HepG2 (cell line): Measurements from ENCODE around the gene DBNDD1. TPM values are rescaled to one million over a fixed set of nuclear protein-coding genes. Genes with fewer than 3 reads are reported as not detected.

Experiments used
- ATAC-seq: fragments of 200-7000 bp; cut with Tn5 transposase; 3 replicates; pipeline ENCODE4 v1.9.1; 2020; ENCODE audit warnings: mild to moderate bottlenecking, moderate library complexity
- BruUV-seq: library from RNA; stranded (reverse); fragments of 400-500 nt; replicated peaks from 2 replicates; lab custom pipeline; 2021; lab: Mats Ljungman, UMichigan
- CTCF ChIA-PET: fragments of 300-600 bp; formaldehyde crosslinking; extraction: SDS; loops from one replicate; lab custom pipeline; 2021; ENCODE audit warnings: low total read pairs, inconsistent platforms, low intra/inter-chr PET ratio; lab: Yijun Ruan, JAX
- POLR2A ChIA-PET: fragments of 350-600 bp; sonication (Branson Sonifier 250); formaldehyde crosslinking; loops from one replicate; lab custom pipeline; 2020; ENCODE audit warnings: antibody characterized with exemption, inconsistent platforms; lab: Yijun Ruan, JAX
- DNase-seq: peaks from one replicate; pipeline ENCODE4 v3.0.0-alpha.2; 2015; ENCODE audit warnings: low spot score
- FAIRE-seq: peaks from 3 replicates; lab custom pipeline; 2011; peaks lifted over from hg19 to GRCh38; lab: Jason Lieb, UNC
- H2AFZ ChIP-seq: one replicate; pipeline ENCODE4 v1.6.1; 2011; ENCODE audit warnings: low read length, inconsistent platforms
- H3K27ac ChIP-seq: fragments of 300-600 bp; 3 replicates; pipeline ENCODE4 v1.8.0; 2011; ENCODE audit warnings: mixed run types, mild to moderate bottlenecking, mixed read lengths, low read length, inconsistent platforms; ENCODE audit not compliant: insufficient read depth; ENCODE audit errors: extremely low read length
- H3K27me3 ChIP-seq, 2 experiments: fragments of 200-600 bp in 1 of 2; 2 replicates in 1 of 2; 3 replicates in 1 of 2; pipeline versions ENCODE4 v1.6.0 to v1.8.0; 2011; ENCODE audit warnings: low read length in 2 of 2, mild to moderate bottlenecking in 2 of 2, moderate library complexity in 2 of 2, inconsistent platforms in 1 of 2; ENCODE audit not compliant: insufficient read depth in 2 of 2, control insufficient read depth in 1 of 2
- H3K36me3 ChIP-seq, 2 experiments: fragments of 200-600 bp in 1 of 2; replicated peaks in 1 of 2; 2 replicates in 1 of 2; 3 replicates in 1 of 2; pipeline versions ENCODE4 v1.5.1 to v1.8.0; 2011; ENCODE audit warnings: low read length in 2 of 2, inconsistent platforms in 1 of 2; ENCODE audit not compliant: insufficient read depth in 2 of 2, control insufficient read depth in 1 of 2
- H3K4me1 ChIP-seq: 2 replicates; pipeline ENCODE4 v1.5.1; 2012; ENCODE audit warnings: low read length, inconsistent platforms; ENCODE audit not compliant: insufficient read depth
- H3K4me2 ChIP-seq: 2 replicates; pipeline ENCODE4 v1.6.0; 2011; ENCODE audit warnings: low read depth, low read length, inconsistent platforms
- H3K4me3 ChIP-seq, 3 experiments: fragments of 200-600 bp in 1 of 3; sonication (generic), shearing (Covaris generic) in 1 of 3; replicated peaks in 1 of 3; 2 replicates each; pipeline ENCODE4 v1.5.1; 2011 to 2016; ENCODE audit warnings: low read length in 3 of 3, inconsistent platforms in 2 of 3, low read depth in 2 of 3, mild to moderate bottlenecking in 2 of 3, control low read depth in 1 of 3, mixed read lengths in 1 of 3; ENCODE audit not compliant: insufficient read depth in 1 of 3
- H3K79me2 ChIP-seq: one replicate; pipeline ENCODE4 v1.6.1; 2011; ENCODE audit warnings: low read length, inconsistent platforms; ENCODE audit not compliant: insufficient read depth
- H3K9ac ChIP-seq: 2 replicates; pipeline ENCODE4 v1.6.0; 2011; ENCODE audit warnings: mild to moderate bottlenecking, low read depth, low read length, inconsistent platforms; ENCODE audit not compliant: insufficient read depth
- H3K9me3 ChIP-seq: 2 replicates; pipeline ENCODE4 v1.5.1; 2012; ENCODE audit warnings: mild to moderate bottlenecking, low read length
- H4K20me1 ChIP-seq: 2 replicates; pipeline ENCODE4 v1.6.0; 2011; ENCODE audit warnings: inconsistent platforms, mild to moderate bottlenecking, low read length, moderate library complexity; ENCODE audit not compliant: insufficient read depth
- AGO2 ChIP-seq: fragments of 200-400 bp; formaldehyde crosslinking; optimal IDR thresholded peaks from 2 replicates; pipeline ENCODE3; 2017; ENCODE audit warnings: mild to moderate bottlenecking, low read depth, low read length, moderate library complexity
- FOXP1 ChIP-seq, 2 experiments: fragments of 450-650 bp in 1 of 2; IDR thresholded peaks; 2 replicates each; pipeline ENCODE4 v1.6.1; 2017 to 2018; ENCODE audit warnings: antibody characterized with exemption in 1 of 2
- MYC ChIP-seq: sonication (generic); formaldehyde crosslinking; IDR thresholded peaks from 2 replicates; pipeline ENCODE4 v1.9.0; 2021; ENCODE audit warnings: missing genetic modification reagents, borderline replicate concordance
- NR2F1 ChIP-seq, 2 experiments: fragments of 450-650 bp in 1 of 2; formaldehyde crosslinking in 1 of 2; IDR thresholded peaks; 2 replicates each; pipeline versions ENCODE4 v1.5.0 to v1.6.1; 2016 to 2020; ENCODE audit warnings: mild to moderate bottlenecking in 1 of 2, missing compliant biosample characterization in 1 of 2, missing genetic modification reagents in 1 of 2, moderate library complexity in 1 of 2
- POLR2A ChIP-seq, 2 experiments: IDR thresholded peaks; 2 replicates each; pipeline ENCODE4 v1.6.1; 2011; ENCODE audit warnings: low read depth in 2 of 2, low read length in 2 of 2, mild to moderate bottlenecking in 1 of 2, moderate library complexity in 1 of 2; ENCODE audit not compliant: insufficient read depth in 1 of 2
- RBFOX2 ChIP-seq: fragments of 200-400 bp; formaldehyde crosslinking; IDR thresholded peaks from 2 replicates; pipeline ENCODE4 v1.6.1; 2017; ENCODE audit warnings: low read depth, mild to moderate bottlenecking, low read length
- SNAPC2 ChIP-seq: sonication (generic); formaldehyde crosslinking; IDR thresholded peaks from 2 replicates; pipeline ENCODE4 v1.8.1; 2022; ENCODE audit warnings: mild to moderate bottlenecking, missing genetic modification reagents
- ZEB1 ChIP-seq: IDR thresholded peaks from 2 replicates; pipeline ENCODE4 v1.6.1; 2012; ENCODE audit warnings: mild to moderate bottlenecking, low read depth, inconsistent platforms; ENCODE audit not compliant: insufficient replicate concordance
- ZKSCAN8 ChIP-seq: IDR thresholded peaks from 2 replicates; pipeline ENCODE4 v1.6.1; 2016; ENCODE audit warnings: borderline replicate concordance, missing genetic modification reagents, missing compliant biosample characterization
- WGBS: methylation state at CpG from one replicate; pipeline ENCODE4 v1.1.6; 2017; ENCODE audit warnings: low lambda C conversion rate; 5-methylcytosine and 5-hydroxymethylcytosine counted together
- in situ Hi-C: cut with HindIII; loops from 2 replicates; pipeline ENCODE4 v1.10.0; 2017; ENCODE audit warnings: low pct_unique_long_range_greater_than_20kb; ENCODE audit not compliant: extremely low pct_ligation_motif_present
- intact Hi-C: fragments of 100-400 bp; cut with micrococcal nuclease; formaldehyde crosslinking; loops from one replicate; pipeline ENCODE4 v1.10.0; 2022; ENCODE audit not compliant: unreplicated experiment
- polyA plus RNA-seq, 8 experiments: library from polyadenylated mRNA; depleted of rRNA in 3 of 8; stranded (reverse) in 7 of 8; unstranded in 1 of 8; fragments of >200 nt; fragmentation: Illumina TruSeq in 4 of 8; extraction: Trizol in 4 of 8; gene quantifications; 2 replicates each; pipeline versions ENCODE4 v1.2.1 to v1.2.3, GENCODE V29; 2011 to 2016; ENCODE audit warnings: low read depth in 4 of 8, missing spikeins in 1 of 8, mixed read lengths in 1 of 8; ENCODE audit not compliant: insufficient read depth in 1 of 8
- total RNA-seq, 5 experiments: library from RNA; depleted of rRNA; stranded (reverse); fragments of >200 nt; fragmentation: Illumina TruSeq; extraction: Trizol; gene quantifications; 2 replicates each; pipeline ENCODE4 v1.2.3, GENCODE V29; 2016; ENCODE audit warnings: low read depth in 1 of 5
- TF ChIP-seq, protein P1 (sequence below): sonication (generic); formaldehyde crosslinking; IDR thresholded peaks from 2 replicates; pipeline ENCODE4 v1.4.0; 2020; ENCODE audit warnings: missing genetic modification reagents
- TF ChIP-seq, protein P2 (sequence below): IDR thresholded peaks from 2 replicates; pipeline ENCODE4 v1.6.1; 2012; ENCODE audit warnings: inconsistent platforms
- TF ChIP-seq, protein P3 (sequence below): IDR thresholded peaks from 2 replicates; pipeline ENCODE4 v1.6.1; 2016
- TF ChIP-seq, protein P4 (sequence below): sonication (generic); formaldehyde crosslinking; IDR thresholded peaks from 2 replicates; pipeline ENCODE4 v1.4.0; 2020; ENCODE audit warnings: missing genetic modification reagents, borderline replicate concordance
- TF ChIP-seq, protein P5 (sequence below): fragments of 450-650 bp; IDR thresholded peaks from 2 replicates; pipeline ENCODE4 v1.6.1; 2016

DBNDD1 gene
- total and polyA plus RNA-seq, 2 of the 13 experiments (the other 11 are each of a cell fraction or from before 2014, with no cell fraction given), result 17.0 to 40.4 TPM

DNA sequence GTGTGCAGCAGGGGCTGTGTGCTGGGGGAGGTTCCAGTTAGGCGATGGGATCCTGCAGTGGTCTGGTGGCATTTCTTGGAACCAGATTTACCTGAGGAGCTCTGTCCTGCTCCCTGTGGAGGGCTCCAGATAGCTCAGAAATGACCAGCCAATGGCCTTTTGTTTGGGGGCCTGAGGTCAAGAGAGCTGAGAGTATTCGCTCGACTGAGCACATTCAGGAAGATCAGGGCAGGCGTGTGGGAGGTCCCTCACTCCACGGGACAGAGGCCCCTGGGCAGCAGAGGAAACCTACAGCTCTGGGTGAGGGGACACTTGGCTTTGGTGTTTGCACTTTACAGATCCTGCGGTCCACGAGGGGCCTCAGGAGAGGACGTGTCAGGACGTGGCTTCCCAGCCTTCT, 52.5 kb downstream of the DBNDD1 start (continued):
- TF ChIP-seq MYC (no peak), ZKSCAN8 (CRISPR knock-in tag) (no peak), FOXP1 (IDR thresholded peaks at IDR 0.05) (no peak), FOXP1 (CRISPR knock-in tag; IDR thresholded peaks at IDR 0.05) (no peak), SNAPC2 (CRISPR knock-in tag) (no peak), NR2F1 (CRISPR knock-in tag; IDR thresholded peaks at IDR 0.05) (no peak)
- TF ChIP-seq, protein P1, sequence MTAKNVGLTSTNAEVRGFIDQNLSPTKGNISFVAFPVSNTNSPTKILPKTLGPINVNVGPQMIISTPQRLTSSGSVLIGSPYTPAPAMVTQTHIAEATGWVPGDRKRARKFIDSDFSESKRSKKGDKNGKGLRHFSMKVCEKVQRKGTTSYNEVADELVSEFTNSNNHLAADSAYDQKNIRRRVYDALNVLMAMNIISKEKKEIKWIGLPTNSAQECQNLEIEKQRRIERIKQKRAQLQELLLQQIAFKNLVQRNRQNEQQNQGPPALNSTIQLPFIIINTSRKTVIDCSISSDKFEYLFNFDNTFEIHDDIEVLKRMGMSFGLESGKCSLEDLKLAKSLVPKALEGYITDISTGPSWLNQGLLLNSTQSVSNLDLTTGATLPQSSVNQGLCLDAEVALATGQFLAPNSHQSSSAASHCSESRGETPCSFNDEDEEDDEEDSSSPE (CRISPR knock-in tag), result no peak
- TF ChIP-seq, all 625 proteins: peak for 0

DNA sequence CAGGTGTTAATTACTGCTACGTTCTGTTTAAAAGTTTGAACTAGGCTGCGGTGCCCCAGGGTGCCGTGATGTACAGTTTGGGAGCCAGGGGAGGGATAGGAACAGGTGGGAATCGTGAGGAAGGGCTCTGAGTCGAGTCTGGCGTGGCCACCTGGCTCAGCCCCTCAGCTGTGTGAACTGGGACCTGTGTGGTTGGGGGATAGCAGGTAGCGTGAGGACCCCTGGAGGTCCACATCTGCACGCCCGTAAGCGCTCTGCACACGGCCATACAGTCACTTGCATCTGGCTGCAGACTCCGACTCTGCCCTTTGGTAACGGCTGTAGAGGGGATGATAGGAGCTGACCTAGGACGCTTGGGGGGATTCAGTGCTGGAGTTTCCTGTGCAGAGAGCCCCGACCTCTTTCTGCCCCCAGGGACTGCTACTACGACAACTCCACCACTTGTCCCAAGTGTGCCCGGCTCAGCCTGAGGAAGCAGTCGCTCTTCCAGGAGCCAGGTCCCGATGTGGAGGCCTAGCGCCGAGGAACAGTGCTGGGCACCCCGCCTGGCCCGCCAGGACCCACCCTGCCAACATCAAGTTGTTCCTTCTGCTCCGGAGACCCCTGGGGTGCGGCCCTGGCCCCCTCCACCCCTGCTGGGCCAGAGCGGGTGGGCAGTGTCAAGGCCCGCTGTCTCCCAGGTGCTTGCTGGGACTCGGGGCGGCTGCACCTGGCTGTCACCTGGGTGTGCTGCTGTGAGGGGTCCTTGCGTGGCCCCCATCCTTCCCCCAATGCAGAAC, 53.6 kb downstream of the DBNDD1 start:
- H3K4me3 ChIP-seq, result no peak overlapping the region
- intact Hi-C loops (no loop called here), in situ Hi-C loops (no loop called here)
- CTCF ChIA-PET, result no interaction called here
- H3K27ac ChIP-seq, result no peak overlapping the region
- 98% methylated on average over 15 of the region's 30 CpGs for WGBS
- BruUV-seq, result no TSS peak
- H3K36me3 ChIP-seq, result peaks cover 14 to 16% of the 10 kb centered on the region in 2 experiments; a peak in 4 of 5 replicates
- H4K20me1 ChIP-seq, result no peaks in the 10 kb centered on the region
- POLR2A ChIA-PET, result no interaction called here
- no peak overlapping the region for H3K9ac ChIP-seq
- H3K4me1 ChIP-seq, result peaks cover 14% of the 10 kb centered on the region
- no peak for FAIRE-seq
- H3K9me3 ChIP-seq, result no peaks in the 10 kb centered on the region
- DNase-seq, result no peak
- no peak overlapping the region for H2AFZ ChIP-seq
- H3K4me2 ChIP-seq, result no peak overlapping the region
- H3K27me3 ChIP-seq, result no peaks in the 10 kb centered on the region
- peaks cover 11% of the 10 kb centered on the region for H3K79me2 ChIP-seq
- ATAC-seq, result peak; percentile 5; the same call in 1 of the 3 replicates
- TF ChIP-seq, protein P2, sequence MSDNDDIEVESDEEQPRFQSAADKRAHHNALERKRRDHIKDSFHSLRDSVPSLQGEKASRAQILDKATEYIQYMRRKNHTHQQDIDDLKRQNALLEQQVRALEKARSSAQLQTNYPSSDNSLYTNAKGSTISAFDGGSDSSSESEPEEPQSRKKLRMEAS, result no peak
- 0 out of 2 replicates have a peak, but pooled peaks have one; percentile 22 for TF ChIP-seq RBFOX2
- TF ChIP-seq, protein P3, sequence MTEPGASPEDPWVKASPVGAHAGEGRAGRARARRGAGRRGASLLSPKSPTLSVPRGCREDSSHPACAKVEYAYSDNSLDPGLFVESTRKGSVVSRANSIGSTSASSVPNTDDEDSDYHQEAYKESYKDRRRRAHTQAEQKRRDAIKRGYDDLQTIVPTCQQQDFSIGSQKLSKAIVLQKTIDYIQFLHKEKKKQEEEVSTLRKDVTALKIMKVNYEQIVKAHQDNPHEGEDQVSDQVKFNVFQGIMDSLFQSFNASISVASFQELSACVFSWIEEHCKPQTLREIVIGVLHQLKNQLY, result no peak
- TF ChIP-seq, protein P4, sequence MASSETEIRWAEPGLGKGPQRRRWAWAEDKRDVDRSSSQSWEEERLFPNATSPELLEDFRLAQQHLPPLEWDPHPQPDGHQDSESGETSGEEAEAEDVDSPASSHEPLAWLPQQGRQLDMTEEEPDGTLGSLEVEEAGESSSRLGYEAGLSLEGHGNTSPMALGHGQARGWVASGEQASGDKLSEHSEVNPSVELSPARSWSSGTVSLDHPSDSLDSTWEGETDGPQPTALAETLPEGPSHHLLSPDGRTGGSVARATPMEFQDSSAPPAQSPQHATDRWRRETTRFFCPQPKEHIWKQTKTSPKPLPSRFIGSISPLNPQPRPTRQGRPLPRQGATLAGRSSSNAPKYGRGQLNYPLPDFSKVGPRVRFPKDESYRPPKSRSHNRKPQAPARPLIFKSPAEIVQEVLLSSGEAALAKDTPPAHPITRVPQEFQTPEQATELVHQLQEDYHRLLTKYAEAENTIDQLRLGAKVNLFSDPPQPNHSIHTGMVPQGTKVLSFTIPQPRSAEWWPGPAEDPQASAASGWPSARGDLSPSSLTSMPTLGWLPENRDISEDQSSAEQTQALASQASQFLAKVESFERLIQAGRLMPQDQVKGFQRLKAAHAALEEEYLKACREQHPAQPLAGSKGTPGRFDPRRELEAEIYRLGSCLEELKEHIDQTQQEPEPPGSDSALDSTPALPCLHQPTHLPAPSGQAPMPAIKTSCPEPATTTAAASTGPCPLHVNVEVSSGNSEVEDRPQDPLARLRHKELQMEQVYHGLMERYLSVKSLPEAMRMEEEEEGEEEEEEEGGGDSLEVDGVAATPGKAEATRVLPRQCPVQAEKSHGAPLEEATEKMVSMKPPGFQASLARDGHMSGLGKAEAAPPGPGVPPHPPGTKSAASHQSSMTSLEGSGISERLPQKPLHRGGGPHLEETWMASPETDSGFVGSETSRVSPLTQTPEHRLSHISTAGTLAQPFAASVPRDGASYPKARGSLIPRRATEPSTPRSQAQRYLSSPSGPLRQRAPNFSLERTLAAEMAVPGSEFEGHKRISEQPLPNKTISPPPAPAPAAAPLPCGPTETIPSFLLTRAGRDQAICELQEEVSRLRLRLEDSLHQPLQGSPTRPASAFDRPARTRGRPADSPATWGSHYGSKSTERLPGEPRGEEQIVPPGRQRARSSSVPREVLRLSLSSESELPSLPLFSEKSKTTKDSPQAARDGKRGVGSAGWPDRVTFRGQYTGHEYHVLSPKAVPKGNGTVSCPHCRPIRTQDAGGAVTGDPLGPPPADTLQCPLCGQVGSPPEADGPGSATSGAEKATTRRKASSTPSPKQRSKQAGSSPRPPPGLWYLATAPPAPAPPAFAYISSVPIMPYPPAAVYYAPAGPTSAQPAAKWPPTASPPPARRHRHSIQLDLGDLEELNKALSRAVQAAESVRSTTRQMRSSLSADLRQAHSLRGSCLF (CRISPR knock-in tag), result no peak
- no peak for TF ChIP-seq ZEB1
- TF ChIP-seq AGO2, result peak; percentile 73
- TF ChIP-seq POLR2A (IDR thresholded peaks at IDR 0.05; ENCODE audit: insufficient read depth in 1 of 2, low read depth in 2 of 2, low read length in 2 of 2), result 0 out of 4 replicates have a peak, but pooled peaks of 1 of the 2 experiments have one; percentile 15
- TF ChIP-seq, protein P5, sequence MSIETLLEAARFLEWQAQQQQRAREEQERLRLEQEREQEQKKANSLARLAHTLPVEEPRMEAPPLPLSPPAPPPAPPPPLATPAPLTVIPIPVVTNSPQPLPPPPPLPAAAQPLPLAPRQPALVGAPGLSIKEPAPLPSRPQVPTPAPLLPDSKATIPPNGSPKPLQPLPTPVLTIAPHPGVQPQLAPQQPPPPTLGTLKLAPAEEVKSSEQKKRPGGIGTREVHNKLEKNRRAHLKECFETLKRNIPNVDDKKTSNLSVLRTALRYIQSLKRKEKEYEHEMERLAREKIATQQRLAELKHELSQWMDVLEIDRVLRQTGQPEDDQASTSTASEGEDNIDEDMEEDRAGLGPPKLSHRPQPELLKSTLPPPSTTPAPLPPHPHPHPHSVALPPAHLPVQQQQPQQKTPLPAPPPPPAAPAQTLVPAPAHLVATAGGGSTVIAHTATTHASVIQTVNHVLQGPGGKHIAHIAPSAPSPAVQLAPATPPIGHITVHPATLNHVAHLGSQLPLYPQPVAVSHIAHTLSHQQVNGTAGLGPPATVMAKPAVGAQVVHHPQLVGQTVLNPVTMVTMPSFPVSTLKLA, result no peak
